ENCODE measurements around the gene ASMTL.

DNA sequence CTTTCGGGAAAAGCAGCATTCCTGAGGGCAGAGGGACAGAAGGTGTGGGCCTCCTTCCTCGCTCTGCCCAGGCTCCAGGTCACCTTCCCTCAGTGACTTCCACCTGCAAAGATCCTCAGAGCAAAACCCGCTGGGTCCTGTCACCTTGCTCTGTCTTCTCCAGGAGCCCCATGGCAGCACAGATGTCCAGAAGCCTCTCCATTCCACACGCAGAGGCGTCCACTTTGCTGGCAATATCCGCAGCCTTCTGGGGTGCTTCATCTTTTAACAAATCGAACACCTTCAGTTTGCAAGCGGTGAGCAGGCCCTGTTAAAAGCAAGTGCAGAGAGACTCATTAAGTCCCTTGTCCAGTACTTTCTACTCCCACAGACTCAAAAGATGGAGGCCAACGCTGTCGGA lies 27.3 kb downstream of the ASMTL start:
- TF ChIP-seq BACH2 (CRISPR knock-in tag; IDR thresholded peaks at IDR 0.05; ENCODE audit: borderline replicate concordance) = no peak
- no peak for TF ChIP-seq ARNTL (CRISPR knock-in tag; IDR thresholded peaks at IDR 0.05; ENCODE audit: borderline replicate concordance, low read depth)
- TF ChIP-seq OSR1 (CRISPR knock-in tag; IDR thresholded peaks at IDR 0.05) = no peak
